Spleen (tissue), 11 donors: ENCODE results near the gene NADK2. TPM values are rescaled to one million over a fixed set of nuclear protein-coding genes. Genes with fewer than 3 reads are reported as not detected.

Experiments
- DNase-seq: peaks from one replicate; pipeline ENCODE4 v3.0.0-alpha.2; 2020
- H3K27ac ChIP-seq, 8 donors: fragments of 200-600 bp; sonication (generic) in 7 of 8; 1 replicate in 4 of 8; 2 replicates in 4 of 8; pipeline versions ENCODE4 v1.5.0 to v1.8.0; 2016 to 2021; ENCODE audit warnings: inconsistent platforms in 4 of 8, mild to moderate bottlenecking in 4 of 8, moderate library complexity in 1 of 8
- H3K27me3 ChIP-seq, 7 donors: fragments of 200-600 bp; sonication (generic) in 6 of 7; replicated peaks in 1 of 7; 1 replicate in 4 of 7; 2 replicates in 3 of 7; pipeline versions ENCODE4 v1.5.0 to v1.8.0; 2016 to 2021; ENCODE audit warnings: inconsistent platforms in 3 of 7, mild to moderate bottlenecking in 1 of 7
- H3K36me3 ChIP-seq, 6 donors: fragments of 200-600 bp; sonication (generic) in 5 of 6; 1 replicate in 4 of 6; 2 replicates in 2 of 6; pipeline versions ENCODE4 v1.5.0 to v1.8.0; 2016 to 2021; ENCODE audit warnings: inconsistent platforms in 2 of 6
- H3K4me1 ChIP-seq, 6 donors: fragments of 200-600 bp; sonication (generic) in 5 of 6; 1 replicate in 3 of 6; 2 replicates in 3 of 6; pipeline versions ENCODE4 v1.5.0 to v1.8.0; 2016 to 2021; ENCODE audit warnings: inconsistent platforms in 3 of 6
- H3K4me3 ChIP-seq, 8 donors: fragments of 200-600 bp; sonication (generic) in 7 of 8; 1 replicate in 4 of 8; 2 replicates in 4 of 8; pipeline versions ENCODE4 v1.5.0 to v1.8.0; 2016 to 2021; ENCODE audit warnings: inconsistent platforms in 4 of 8, mild to moderate bottlenecking in 4 of 8, moderate library complexity in 2 of 8
- H3K9me3 ChIP-seq, 8 donors: fragments of 200-600 bp; sonication (generic) in 7 of 8; 1 replicate in 4 of 8; 2 replicates in 4 of 8; pipeline versions ENCODE4 v1.5.0 to v1.8.0; 2016 to 2021; ENCODE audit warnings: inconsistent platforms in 4 of 8
- CTCF ChIP-seq, 11 experiments: fragments of 200-600 bp in 7 of 11; fragments of 450-650 bp in 4 of 11; sonication (generic) in 4 of 11; IDR thresholded peaks in 8 of 11; conservative IDR thresholded peaks in 3 of 11; 1 replicate in 7 of 11; 2 replicates in 4 of 11; pipeline versions ENCODE4 v1.4.0 to v1.8.0; 2016 to 2021; ENCODE audit warnings: antibody characterized with exemption in 11 of 11, inconsistent platforms in 4 of 11, mild to moderate bottlenecking in 1 of 11
- POLR2A ChIP-seq, 3 donors: fragments of 450-650 bp; IDR thresholded peaks; one replicate each; pipeline ENCODE4 v1.5.1; 2017; ENCODE audit warnings: antibody characterized with exemption in 3 of 3, mild to moderate bottlenecking in 1 of 3
- POLR2AphosphoS5 ChIP-seq, 3 donors: sonication (generic); formaldehyde crosslinking; IDR thresholded peaks; one replicate each; pipeline ENCODE4 v1.5.1; 2017; ENCODE audit warnings: antibody characterized with exemption in 3 of 3
- WGBS, 5 donors: extraction: QIAGEN DNeasy Blood & Tissue Kit in 3 of 5; methylation state at CpG; one replicate each; pipeline versions ENCODE4 v1.1.5 to v1.1.7; 2013 to 2018; 5-methylcytosine and 5-hydroxymethylcytosine counted together
- intact Hi-C: fragments of 100-400 bp; cut with DNase I; formaldehyde crosslinking; loops from one replicate; pipeline ENCODE4 v1.15.0; 2023; ENCODE audit warnings: low total_unique reads
- polyA plus RNA-seq, 3 donors: library from polyadenylated mRNA; stranded (reverse); fragments of 200-250 nt; gene quantifications; one replicate each; pipeline ENCODE4 v1.2.1, GENCODE V29; 2013
- total RNA-seq, 7 donors: library from RNA; depleted of rRNA in 3 of 7; stranded (reverse); fragments of >200 nt in 3 of 7; fragmentation: NEBNext Ultra II Directional in 4 of 7; extraction: Animal tissue kit (Norgen Biotek cat#: 25700) in 4 of 7; gene quantifications; one replicate each; pipeline versions ENCODE4 v1.1.0 to v1.2.1, GENCODE V29; 2016 to 2021
- donor health status: healthy with polysubstance abuse.
- donor health status: DM: no; HTN: no; CAD: no; lungs with moderate emphysema.
- donor health status: DM: no; HTN: no; CAD: no.
- donor health status: Bipolar disorder and iron deficiency.
- donor health status: healthy.
- donor health status: DM: no; HTN: no; CAD: no.
- donor health status: DM: yes; HTN: yes; CAD: no.

Gene NADK2
- total and polyA plus RNA-seq, 10 donors: 5.3 to 21.8 (median 15.9) TPM

- intact Hi-C loops: no loop called here
- TF ChIP-seq POLR2AphosphoS5 (IDR thresholded peaks at IDR 0.05) (no peak), POLR2A (IDR thresholded peaks at IDR 0.05) (no peak), CTCF (IDR thresholded peaks at IDR 0.05 in 8 of 11, conservative IDR thresholded peaks at IDR 0.05 in 3 of 11) (no peak)
- Histone ChIP-seq H3K36me3 (no peaks in the 10 kb centered on the region), H3K9me3 (no peaks in the 10 kb centered on the region), H3K27ac (no peak overlapping the region), H3K4me3 (no peak overlapping the region), H3K4me1 (no peaks in the 10 kb centered on the region), H3K27me3 (no peaks in the 10 kb centered on the region)
- no peak for DNase-seq
- 63 to 94% (median 67%) methylated on average over 4 of the region's 4 CpGs for WGBS, 5 donors
These were observed 11.8 kb upstream of the NADK2 start for GRCh38 chr5:36253575-36253974.

GRCh38 chr5:36252722-36253365 lies 11.1 kb upstream of the NADK2 start:
- DNase-seq: no peak
- 68 to 79% (median 76%) methylated on average over 3 of the region's 3 CpGs for WGBS, 5 donors
- Histone ChIP-seq H3K36me3 (no peaks in the 10 kb centered on the region), H3K4me1 (no peaks in the 10 kb centered on the region), H3K27ac (no peak overlapping the region), H3K4me3 (no peak overlapping the region), H3K9me3 (no peaks in the 10 kb centered on the region), H3K27me3 (no peaks in the 10 kb centered on the region)
- intact Hi-C loops: no loop called here
- TF ChIP-seq POLR2A (IDR thresholded peaks at IDR 0.05): no peak
- no peak for TF ChIP-seq CTCF (IDR thresholded peaks at IDR 0.05 in 8 of 11, conservative IDR thresholded peaks at IDR 0.05 in 3 of 11)
- no peak for TF ChIP-seq POLR2AphosphoS5 (IDR thresholded peaks at IDR 0.05)

GRCh38 chr5:36251218-36251617 lies 9.5 kb upstream of the NADK2 start:
- Histone ChIP-seq H3K27ac (no peak overlapping the region), H3K27me3 (no peaks in the 10 kb centered on the region), H3K36me3 (no peaks in the 10 kb centered on the region), H3K9me3 (no peaks in the 10 kb centered on the region), H3K4me1 (no peaks in the 10 kb centered on the region), H3K4me3 (no peak overlapping the region)
- DNase-seq: no peak
- 90 to 95% (median 91%) methylated on average over 3 of the region's 3 CpGs for WGBS, 5 donors
- TF ChIP-seq POLR2A (IDR thresholded peaks at IDR 0.05) (no peak), CTCF (IDR thresholded peaks at IDR 0.05 in 8 of 11, conservative IDR thresholded peaks at IDR 0.05 in 3 of 11) (no peak), POLR2AphosphoS5 (IDR thresholded peaks at IDR 0.05) (no peak)
- intact Hi-C loops: no loop called here

GRCh38 chr5:36250427-36250826 lies 8.7 kb upstream of the NADK2 start:
- Histone ChIP-seq H3K4me3 (no peak overlapping the region), H3K27me3 (no peaks in the 10 kb centered on the region), H3K27ac (no peak overlapping the region), H3K4me1 (no peaks in the 10 kb centered on the region), H3K36me3 (no peaks in the 10 kb centered on the region), H3K9me3 (no peaks in the 10 kb centered on the region)
- 86 to 95% (median 87%) methylated on average over 4 of the region's 4 CpGs for WGBS, 5 donors
- no peak for DNase-seq
- TF ChIP-seq POLR2AphosphoS5 (IDR thresholded peaks at IDR 0.05): no peak
- no peak for TF ChIP-seq POLR2A (IDR thresholded peaks at IDR 0.05)
- TF ChIP-seq CTCF (IDR thresholded peaks at IDR 0.05 in 8 of 11, conservative IDR thresholded peaks at IDR 0.05 in 3 of 11): no peak
- intact Hi-C loops: no loop called here
